Measurements from ENCODE around the gene THSD1.
"Not testable (repeated sequence)": the region's sequence is repeated elsewhere in the genome, so short reads cannot be mapped to it uniquely, and the experiment has no call there.

DNA sequence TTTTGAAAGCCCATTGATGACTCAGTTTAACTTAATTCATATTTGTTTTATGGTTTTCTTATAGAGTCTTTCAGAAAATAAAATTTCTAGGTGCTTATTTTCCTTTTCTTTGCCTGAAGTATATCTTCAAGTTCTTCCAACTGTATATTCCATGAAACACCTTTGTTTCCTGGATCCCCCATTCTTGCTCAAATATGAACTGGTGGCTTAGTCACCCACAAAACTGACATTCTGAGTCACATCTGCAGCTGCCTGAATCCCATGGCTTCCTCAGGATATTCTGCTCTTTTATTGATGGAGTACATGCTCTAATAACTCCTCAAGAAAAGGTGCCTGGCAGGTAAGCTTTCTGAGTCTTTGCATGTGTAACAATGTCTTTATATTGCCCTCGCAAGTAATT, 32.7 kb downstream of the THSD1 start:
- TF ChIP-seq CTCF (IDR thresholded peaks at IDR 0.05; ENCODE audit: insufficient read depth, low read depth, low read length); EZH2 (IDR thresholded peaks at IDR 0.05; ENCODE audit: insufficient read depth, low read length): not testable (repeated sequence)

Measured in astrocyte (in vitro differentiated cells and primary cell).